DOHH2 (cell line): ENCODE results near the gene THEM5.

ENCODE experiments used
- H3F3A ChIP-seq: fragments of 200-600 bp; sonication (generic), shearing (Covaris generic); 2 replicates; pipeline ENCODE4 v1.6.0; 2016; ENCODE audit warnings: antibody characterized with exemption, mild to moderate bottlenecking; ENCODE audit not compliant: control insufficient read depth, insufficient read depth
- H3K27ac ChIP-seq: fragments of 200-600 bp; sonication (generic); 2 replicates; pipeline ENCODE4 v1.5.1; 2014; ENCODE audit warnings: low read depth, mild to moderate bottlenecking, low read length, moderate library complexity
- H3K27me3 ChIP-seq: fragments of 200-600 bp; sonication (generic); 2 replicates; pipeline ENCODE4 v1.6.1; 2014; ENCODE audit warnings: mild to moderate bottlenecking, low read length, mixed read lengths; ENCODE audit not compliant: control insufficient read depth
- H3K36me3 ChIP-seq: fragments of 200-600 bp; sonication (generic); 2 replicates; pipeline ENCODE4 v1.6.1; 2014; ENCODE audit warnings: mild to moderate bottlenecking, low read length, moderate library complexity, mixed read lengths; ENCODE audit not compliant: control insufficient read depth
- H3K4me1 ChIP-seq: fragments of 200-600 bp; sonication (generic); 2 replicates; pipeline ENCODE4 v1.6.1; 2014; ENCODE audit warnings: mild to moderate bottlenecking, low read length, mixed read lengths; ENCODE audit not compliant: control insufficient read depth
- H3K4me2 ChIP-seq: fragments of 200-600 bp; sonication (generic); 2 replicates; pipeline ENCODE4 v1.6.0; 2014; ENCODE audit warnings: mild to moderate bottlenecking, low read length, moderate library complexity
- H3K4me3 ChIP-seq: fragments of 200-600 bp; sonication (generic); 2 replicates; pipeline ENCODE4 v1.5.1; 2014; ENCODE audit warnings: mild to moderate bottlenecking, low read length, mixed read lengths
- H3K79me2 ChIP-seq: fragments of 200-600 bp; sonication (generic); 2 replicates; pipeline ENCODE4 v1.6.1; 2014; ENCODE audit warnings: mild to moderate bottlenecking, low read length, mixed read lengths; ENCODE audit not compliant: control insufficient read depth
- H3K9me2 ChIP-seq: fragments of 200-600 bp; sonication (generic); replicated peaks from 2 replicates; pipeline ENCODE4 v1.6.1; 2014; ENCODE audit warnings: mild to moderate bottlenecking, low read length, mixed read lengths; ENCODE audit not compliant: control insufficient read depth
- H3K9me3 ChIP-seq: fragments of 200-600 bp; sonication (generic); 2 replicates; pipeline ENCODE4 v1.6.1; 2014; ENCODE audit warnings: antibody characterized with exemption, low read length, mixed read lengths; ENCODE audit not compliant: control insufficient read depth, insufficient read depth
- H4K20me1 ChIP-seq: fragments of 200-600 bp; sonication (generic); 2 replicates; pipeline ENCODE4 v1.6.0; 2014; ENCODE audit warnings: low read depth, mild to moderate bottlenecking, antibody characterized with exemption, low read length, moderate library complexity; ENCODE audit not compliant: control insufficient read depth, insufficient read depth
- EZH2phosphoT487 ChIP-seq: fragments of 200-600 bp; sonication (generic); IDR thresholded peaks from 2 replicates; pipeline ENCODE4 v1.6.1; 2017; ENCODE audit warnings: borderline replicate concordance, mild to moderate bottlenecking, antibody characterized with exemption, low read length, moderate library complexity, mixed read lengths
- TF ChIP-seq, protein P1 (sequence below): fragments of 200-600 bp; sonication (generic); IDR thresholded peaks from one replicate; pipeline ENCODE4 v1.5.1; 2014; ENCODE audit warnings: antibody characterized with exemption, mild to moderate bottlenecking, low read depth, low read length; ENCODE audit not compliant: poor library complexity, severe bottlenecking

THEM5 gene

DNA sequence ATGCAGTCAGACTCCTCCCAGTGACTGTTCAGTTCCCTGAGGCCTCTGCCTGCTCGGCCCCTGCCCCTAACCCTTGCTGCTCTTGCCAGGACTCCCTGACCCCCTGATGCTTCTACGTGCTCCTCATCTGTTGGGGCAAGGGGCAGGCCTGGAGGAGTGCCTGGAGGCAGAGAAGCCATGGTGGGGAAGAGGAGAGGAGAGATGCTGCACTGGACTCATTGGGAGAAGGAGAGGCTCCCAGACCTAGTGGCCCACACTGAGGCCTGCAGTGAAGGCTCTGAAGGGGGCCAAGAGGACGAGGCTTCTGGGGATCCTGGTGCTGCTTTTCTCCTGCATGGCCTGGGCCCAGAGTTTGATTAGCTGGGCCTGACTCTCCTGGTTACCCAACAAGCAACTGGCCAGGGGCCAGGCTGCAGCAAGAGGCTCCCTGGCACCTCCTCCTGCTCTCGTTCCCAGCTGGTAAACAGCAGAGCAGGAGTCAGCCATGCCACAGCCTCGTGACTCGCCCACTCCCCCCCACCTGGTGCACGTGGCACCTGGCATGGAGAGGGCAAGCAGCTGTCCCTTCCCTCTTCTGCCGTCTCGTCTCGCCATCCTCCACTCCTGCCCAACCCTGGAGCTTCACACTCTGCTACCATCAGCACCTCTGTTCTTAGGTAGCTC lies 21.1 kb downstream of the THEM5 start:
- TF ChIP-seq, protein P1, sequence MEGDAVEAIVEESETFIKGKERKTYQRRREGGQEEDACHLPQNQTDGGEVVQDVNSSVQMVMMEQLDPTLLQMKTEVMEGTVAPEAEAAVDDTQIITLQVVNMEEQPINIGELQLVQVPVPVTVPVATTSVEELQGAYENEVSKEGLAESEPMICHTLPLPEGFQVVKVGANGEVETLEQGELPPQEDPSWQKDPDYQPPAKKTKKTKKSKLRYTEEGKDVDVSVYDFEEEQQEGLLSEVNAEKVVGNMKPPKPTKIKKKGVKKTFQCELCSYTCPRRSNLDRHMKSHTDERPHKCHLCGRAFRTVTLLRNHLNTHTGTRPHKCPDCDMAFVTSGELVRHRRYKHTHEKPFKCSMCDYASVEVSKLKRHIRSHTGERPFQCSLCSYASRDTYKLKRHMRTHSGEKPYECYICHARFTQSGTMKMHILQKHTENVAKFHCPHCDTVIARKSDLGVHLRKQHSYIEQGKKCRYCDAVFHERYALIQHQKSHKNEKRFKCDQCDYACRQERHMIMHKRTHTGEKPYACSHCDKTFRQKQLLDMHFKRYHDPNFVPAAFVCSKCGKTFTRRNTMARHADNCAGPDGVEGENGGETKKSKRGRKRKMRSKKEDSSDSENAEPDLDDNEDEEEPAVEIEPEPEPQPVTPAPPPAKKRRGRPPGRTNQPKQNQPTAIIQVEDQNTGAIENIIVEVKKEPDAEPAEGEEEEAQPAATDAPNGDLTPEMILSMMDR = no peak
- TF ChIP-seq EZH2phosphoT487 = no peak
- no peaks in the 10 kb centered on the region for H3K9me3 ChIP-seq
- H3K79me2 ChIP-seq = no peaks in the 10 kb centered on the region
- H3K4me3 ChIP-seq = no peak overlapping the region
- H3F3A ChIP-seq = no peaks in the 10 kb centered on the region
- H3K27me3 ChIP-seq = peaks cover 16% of the 10 kb centered on the region
- H3K36me3 ChIP-seq = no peaks in the 10 kb centered on the region
- no peaks in the 10 kb centered on the region for H3K9me2 ChIP-seq
- H3K4me2 ChIP-seq = no peak overlapping the region
- no peaks in the 10 kb centered on the region for H4K20me1 ChIP-seq
- peaks cover 12% of the 10 kb centered on the region; the same call in 1 of the 2 replicates for H3K4me1 ChIP-seq
- no peak overlapping the region for H3K27ac ChIP-seq

DNA sequence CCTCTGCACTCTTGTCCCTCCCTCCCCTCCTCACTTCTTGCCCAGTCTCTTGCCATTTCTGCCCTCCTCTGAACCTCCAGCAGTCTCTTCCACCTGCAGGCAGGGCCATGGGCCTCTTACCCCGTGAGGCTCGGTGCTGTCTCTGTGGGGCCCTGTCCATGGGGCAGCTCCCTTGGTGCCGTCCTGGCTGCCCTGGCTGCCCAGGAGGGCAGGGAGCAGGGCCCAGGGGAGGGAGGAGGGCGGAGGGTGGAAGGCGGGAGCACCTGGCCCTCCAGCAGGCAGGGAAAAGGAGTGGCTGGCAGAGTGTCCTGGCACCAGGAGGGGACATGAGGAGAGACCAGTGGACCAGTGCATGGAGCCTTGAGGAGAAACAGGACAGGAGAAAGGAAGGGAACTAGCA lies 21.9 kb downstream of the THEM5 start, which contains the start of gene RORC:
Gene RORC (minus strand): TSS at position 198 of the 400 bp plus-strand sequence. CDS start 38 bp downstream, at position 160.
- Histone ChIP-seq H3K27me3 (peaks cover 10% of the 10 kb centered on the region; the same call in 1 of the 2 replicates), H3K9me2 (no peaks in the 10 kb centered on the region), H4K20me1 (no peaks in the 10 kb centered on the region), H3K9me3 (no peaks in the 10 kb centered on the region), H3K79me2 (no peaks in the 10 kb centered on the region), H3K4me3 (no peak within 1 kb of the TSS), H3F3A (no peaks in the 10 kb centered on the region), H3K4me1 (peaks cover 4% of the 10 kb centered on the region; the same call in 1 of the 2 replicates), H3K4me2 (no peak within 1 kb of the TSS), H3K27ac (no peak within 1 kb of the TSS), H3K36me3 (no peaks in the 10 kb centered on the region)
- TF ChIP-seq, protein P1 = no peak
- TF ChIP-seq EZH2phosphoT487 = no peak

DNA sequence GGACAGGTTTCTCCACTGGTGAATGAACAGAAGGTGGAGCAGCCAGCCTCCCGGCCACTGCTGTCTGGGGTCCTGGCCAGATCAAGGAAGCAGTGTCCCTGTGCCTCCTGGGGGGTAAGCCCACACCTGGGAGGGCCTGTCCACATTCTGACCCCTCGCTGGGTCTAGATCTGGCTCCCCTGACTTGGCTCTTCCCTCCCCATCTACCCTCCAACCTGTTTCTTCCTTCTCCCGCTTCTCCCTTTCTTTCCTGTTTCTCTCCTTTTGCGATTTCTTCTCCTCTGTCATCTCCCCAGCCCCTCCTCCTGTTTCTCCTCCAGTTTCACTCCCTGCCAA lies 22.3 kb downstream of the THEM5 start:
- no peak overlapping the region for H3K27ac ChIP-seq
- no peaks in the 10 kb centered on the region for H4K20me1 ChIP-seq
- no peaks in the 10 kb centered on the region for H3K36me3 ChIP-seq
- no peaks in the 10 kb centered on the region for H3K79me2 ChIP-seq
- no peak overlapping the region for H3K4me3 ChIP-seq
- H3K9me3 ChIP-seq = no peaks in the 10 kb centered on the region
- no peak overlapping the region for H3K4me2 ChIP-seq
- peaks cover 4% of the 10 kb centered on the region; the same call in 1 of the 2 replicates for H3K4me1 ChIP-seq
- TF ChIP-seq, protein P1 = no peak
- TF ChIP-seq EZH2phosphoT487 = no peak
- no peaks in the 10 kb centered on the region for H3F3A ChIP-seq
- no peaks in the 10 kb centered on the region for H3K9me2 ChIP-seq
- peaks cover 10% of the 10 kb centered on the region; the same call in 1 of the 2 replicates for H3K27me3 ChIP-seq
